ENCODE data around the gene TSSK3.

DNA sequence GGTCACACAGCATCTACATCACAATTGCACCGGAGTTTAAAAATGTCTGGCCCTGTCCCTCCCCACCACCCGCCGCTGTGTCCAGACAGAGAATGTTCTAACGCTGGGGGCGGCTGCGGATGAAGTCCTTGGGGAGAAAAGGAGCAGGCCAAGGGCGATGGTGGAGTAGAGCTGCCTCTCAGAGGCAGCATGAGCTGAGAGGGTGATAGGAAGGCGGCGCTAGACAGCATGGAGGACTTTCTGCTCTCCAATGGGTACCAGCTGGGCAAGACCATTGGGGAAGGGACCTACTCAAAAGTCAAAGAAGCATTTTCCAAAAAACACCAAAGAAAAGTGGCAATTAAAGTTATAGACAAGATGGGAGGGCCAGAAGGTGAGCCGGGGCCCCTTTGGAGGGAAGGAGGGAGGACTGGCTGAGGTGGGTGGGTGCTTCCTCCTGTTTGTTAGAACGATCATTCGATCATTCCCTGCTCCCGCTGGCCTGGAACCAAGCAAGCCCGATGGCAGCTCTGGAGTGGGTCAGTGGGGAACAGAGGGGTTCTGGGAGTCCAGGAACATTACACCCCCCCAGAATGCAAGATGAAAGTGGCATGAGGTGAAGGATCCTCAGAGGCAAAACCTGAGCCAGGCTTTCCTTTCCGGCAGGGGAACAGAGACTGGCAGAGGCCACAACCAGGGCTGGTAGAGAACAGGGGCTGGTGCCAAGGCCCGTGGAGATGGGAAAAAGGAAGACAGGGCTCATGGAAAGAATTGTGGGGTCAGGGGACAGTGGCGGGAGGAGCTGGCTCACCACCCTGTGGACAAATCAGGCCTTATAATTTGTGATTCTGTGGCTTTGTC is at the start of gene TSSK3, which contains the start of gene FAM229A:
- TF ChIP-seq CTCF (conservative IDR thresholded peaks at IDR 0.05; ENCODE audit: low read depth, low read length) (no peak), EZH2 (IDR thresholded peaks at IDR 0.05; ENCODE audit: low read length, unreplicated experiment) (no peak), EZH2phosphoT487 (IDR thresholded peaks at IDR 0.05; ENCODE audit: borderline replicate concordance, low read length) (no peak)
